GM23248 (cell line): ENCODE results near the gene LPCAT2.

Experiments
- EZH2 ChIP-seq: fragments of 200-600 bp; sonication (generic); IDR thresholded peaks from 2 replicates; pipeline ENCODE4 v1.6.1; 2018; ENCODE audit warnings: antibody characterized with exemption, mild to moderate bottlenecking; ENCODE audit not compliant: insufficient read depth, poor library complexity, severe bottlenecking
- EZH2phosphoT487 ChIP-seq: fragments of 200-600 bp; sonication (generic); IDR thresholded peaks from 2 replicates; pipeline ENCODE4 v1.6.1; 2018; ENCODE audit warnings: antibody characterized with exemption, moderate library complexity, mild to moderate bottlenecking, low read depth; ENCODE audit not compliant: insufficient read depth

DNA sequence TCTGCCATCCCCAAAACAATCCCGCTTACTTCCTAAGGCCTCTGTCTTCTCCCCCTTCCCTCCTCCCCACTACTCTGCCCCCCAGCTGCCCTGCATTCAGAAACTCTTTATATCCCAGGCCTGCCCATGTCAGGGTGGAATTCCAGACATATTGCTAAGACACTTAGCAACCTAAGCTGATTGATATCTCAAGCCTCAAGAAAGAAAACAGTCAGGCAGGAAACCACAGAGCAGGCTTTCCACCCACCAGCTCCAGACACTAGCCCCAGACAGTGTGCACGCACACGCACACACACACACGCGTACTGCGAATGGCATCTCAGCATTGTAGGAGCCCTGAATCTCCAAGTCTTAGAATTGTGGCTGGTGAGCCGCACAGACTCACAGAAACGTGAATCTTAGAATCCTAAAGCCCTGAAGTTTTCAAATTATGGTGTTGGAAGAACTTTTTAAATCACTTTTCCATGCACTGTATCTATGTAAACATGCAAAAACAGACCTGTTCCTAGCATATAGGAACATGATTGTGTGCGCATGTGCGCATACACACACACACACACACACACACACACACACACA, 8.8 kb upstream of the LPCAT2 start:
- TF ChIP-seq EZH2: no peak
- peak; percentile 91 for TF ChIP-seq EZH2phosphoT487
